Dedifferentiated amniotic fluid mesenchymal stem cell (primary cell): ENCODE results near the gene CELA3A.
"Not testable (repeated sequence)": the region's sequence is repeated elsewhere in the genome, so short reads cannot be mapped to it uniquely, and the experiment has no call there.

Source experiments
- DNase-seq: peaks from one replicate; pipeline ENCODE4 v3.0.0-alpha.2; 2016; ENCODE audit errors: extremely low spot score

The CELA3A gene

GRCh38 chr1:22001409-22001808 is at the start of gene CELA3A:
Gene CELA3A, plus strand, starts transcription at chr1:22001657. Its CDS starts 18 bp downstream, at chr1:22001675.
- DNase-seq = no peak

- no peak for DNase-seq
Measured at GRCh38 chr1:21952786-21953520, 48.5 kb upstream of the CELA3A start.

GRCh38 chr1:21955058-21955457 is 46.4 kb upstream of the CELA3A start:
- DNase-seq = no peak

- no peak for DNase-seq
Measured at GRCh38 chr1:21955501-21956281, 45.8 kb upstream of the CELA3A start.

GRCh38 chr1:21956720-21957552 is 44.5 kb upstream of the CELA3A start:
- DNase-seq = no peak

GRCh38 chr1:21961337-21961736 is 40.1 kb upstream of the CELA3A start:
- DNase-seq = no peak

GRCh38 chr1:21961799-21962198 is 39.7 kb upstream of the CELA3A start:
- no peak for DNase-seq

GRCh38 chr1:21963477-21964217 is 37.8 kb upstream of the CELA3A start:
- peak; percentile 70 for DNase-seq

GRCh38 chr1:21966247-21967000 is 35.0 kb upstream of the CELA3A start:
- DNase-seq = peak; percentile 36

GRCh38 chr1:21967216-21967615 is 34.2 kb upstream of the CELA3A start:
- DNase-seq = not testable (repeated sequence)

- DNase-seq = not testable (repeated sequence)
Measured at GRCh38 chr1:21969066-21969465, 32.4 kb upstream of the CELA3A start.

GRCh38 chr1:21970523-21970922 is 30.9 kb upstream of the CELA3A start:
- DNase-seq = not testable (repeated sequence)

GRCh38 chr1:21972973-21973441 is 28.4 kb upstream of the CELA3A start:
- DNase-seq = not testable (repeated sequence)

GRCh38 chr1:21973948-21974347 is 27.5 kb upstream of the CELA3A start:
- not testable (repeated sequence) for DNase-seq

GRCh38 chr1:21974699-21975098 is 26.8 kb upstream of the CELA3A start:
- not testable (repeated sequence) for DNase-seq

- not testable (repeated sequence) for DNase-seq
Measured at GRCh38 chr1:21975296-21975695, 26.2 kb upstream of the CELA3A start.

- DNase-seq = not testable (repeated sequence)
Measured at GRCh38 chr1:21976703-21977239, 24.7 kb upstream of the CELA3A start, which contains the start of gene CELA3B. Gene CELA3B, plus strand, starts transcription at chr1:21977022. Its CDS starts 18 bp downstream, at chr1:21977040.

GRCh38 chr1:21978209-21978608 is 23.2 kb upstream of the CELA3A start:
- not testable (repeated sequence) for DNase-seq

GRCh38 chr1:21980515-21981220 is 20.8 kb upstream of the CELA3A start:
- not testable (repeated sequence) for DNase-seq
